Measurements from ENCODE around the gene PPM1M. TPM values are rescaled to one million over a fixed set of nuclear protein-coding genes. Genes with fewer than 3 reads are reported as not detected.

The PPM1M gene
- total RNA-seq, 2 donors from 2014 or later = 22.4 to 33.2 TPM

GRCh38 chr3:52247409-52248164 lies 2.0 kb downstream of the PPM1M start:
- Histone ChIP-seq H3K27ac (no peak overlapping the region), H3K4me3 (no peak overlapping the region), H3K9me3 (no peaks in the 10 kb centered on the region), H3K4me1 (replicated peaks) (no peaks in the 10 kb centered on the region), H3K36me3 (no peaks in the 10 kb centered on the region), H3K27me3 (replicated peaks; ENCODE audit: insufficient read depth) (no peaks in the 10 kb centered on the region)
- 96% methylated on average over 7 of the region's 7 CpGs for WGBS
- DNase-seq (ENCODE audit: low spot score) = no peak
- intact Hi-C loops (cut with DNase I) = no loop called here
- TF ChIP-seq CTCF (IDR thresholded peaks at IDR 0.05) (no peak), POLR2A (IDR thresholded peaks at IDR 0.05) (no peak), POLR2AphosphoS5 (IDR thresholded peaks at IDR 0.05) (no peak)

GRCh38 chr3:52248165-52248541 lies 2.6 kb downstream of the PPM1M start:
- no peaks in the 10 kb centered on the region for H3K36me3 ChIP-seq
- no peak for TF ChIP-seq POLR2AphosphoS5 (IDR thresholded peaks at IDR 0.05)
- no peak for TF ChIP-seq CTCF (IDR thresholded peaks at IDR 0.05)
- TF ChIP-seq POLR2A (IDR thresholded peaks at IDR 0.05) = no peak
- H3K4me1 ChIP-seq (replicated peaks) = no peaks in the 10 kb centered on the region
- H3K9me3 ChIP-seq = no peaks in the 10 kb centered on the region
- 93% methylated on average over 10 of the region's 10 CpGs for WGBS
- no peak for DNase-seq (ENCODE audit: low spot score)
- intact Hi-C loops (cut with DNase I) = no loop called here
- H3K27me3 ChIP-seq (replicated peaks; ENCODE audit: insufficient read depth) = no peaks in the 10 kb centered on the region
- H3K4me3 ChIP-seq = no peak overlapping the region
- H3K27ac ChIP-seq = no peak overlapping the region

- WGBS = 60% methylated on average over 10 of the region's 10 CpGs
- Histone ChIP-seq H3K36me3 (no peaks in the 10 kb centered on the region), H3K27ac (no peak overlapping the region), H3K9me3 (no peaks in the 10 kb centered on the region), H3K4me3 (no peak overlapping the region), H3K27me3 (replicated peaks; ENCODE audit: insufficient read depth) (no peaks in the 10 kb centered on the region), H3K4me1 (replicated peaks) (no peaks in the 10 kb centered on the region)
- no peak for TF ChIP-seq POLR2AphosphoS5 (IDR thresholded peaks at IDR 0.05)
- DNase-seq (ENCODE audit: low spot score) = no peak
- intact Hi-C loops (cut with DNase I) = no loop called here
Observed at GRCh38 chr3:52248816-52249547, 3.4 kb downstream of the PPM1M start.

- no peak for DNase-seq (ENCODE audit: low spot score)
- H3K36me3 ChIP-seq = no peaks in the 10 kb centered on the region
- no peak overlapping the region for H3K27ac ChIP-seq
- H3K4me3 ChIP-seq = no peak overlapping the region
- TF ChIP-seq CTCF (IDR thresholded peaks at IDR 0.05) (no peak), POLR2AphosphoS5 (IDR thresholded peaks at IDR 0.05) (no peak), POLR2A (IDR thresholded peaks at IDR 0.05) (no peak)
- intact Hi-C loops (cut with DNase I) = no loop called here
- WGBS = 86% methylated on average over 6 of the region's 6 CpGs
- H3K27me3 ChIP-seq (replicated peaks; ENCODE audit: insufficient read depth) = no peaks in the 10 kb centered on the region
- H3K4me1 ChIP-seq (replicated peaks) = no peaks in the 10 kb centered on the region
- no peaks in the 10 kb centered on the region for H3K9me3 ChIP-seq
Observed at GRCh38 chr3:52249683-52250082, 4.1 kb downstream of the PPM1M start.

GRCh38 chr3:52250122-52250521 lies 4.6 kb downstream of the PPM1M start:
- Histone ChIP-seq H3K9me3 (no peaks in the 10 kb centered on the region), H3K4me3 (no peak overlapping the region), H3K4me1 (replicated peaks) (no peaks in the 10 kb centered on the region), H3K36me3 (no peaks in the 10 kb centered on the region), H3K27me3 (replicated peaks; ENCODE audit: insufficient read depth) (no peaks in the 10 kb centered on the region), H3K27ac (no peak overlapping the region)
- TF ChIP-seq POLR2AphosphoS5 (IDR thresholded peaks at IDR 0.05) (no peak), CTCF (IDR thresholded peaks at IDR 0.05) (no peak), POLR2A (IDR thresholded peaks at IDR 0.05) (no peak)
- WGBS = 100% methylated on average over 1 of the region's 1 CpG
- intact Hi-C loops (cut with DNase I) = no loop called here
- DNase-seq (ENCODE audit: low spot score) = no peak

Data from prostate gland (tissue), 2 donors.